ENCODE data around the gene FGGY. TPM values are rescaled to one million over a fixed set of nuclear protein-coding genes. Genes with fewer than 3 reads are reported as not detected.

Gene FGGY
- total RNA-seq, 1 experiment from 2014 or later, result 4.7 TPM

- no peak overlapping the region for H3K4me2 ChIP-seq (ENCODE audit: low read depth, low read length, poor library complexity, severe bottlenecking)
- no peak overlapping the region for H3K4me3 ChIP-seq (ENCODE audit: low read length)
- no peaks in the 10 kb centered on the region for H3K79me2 ChIP-seq (ENCODE audit: low read length)
- DNase-seq, result no peak
- no peaks in the 10 kb centered on the region for H3K36me3 ChIP-seq (ENCODE audit: insufficient read depth, low read length)
- H3K4me1 ChIP-seq (ENCODE audit: low read length), result no peaks in the 10 kb centered on the region
- no peaks in the 10 kb centered on the region for H4K20me1 ChIP-seq (ENCODE audit: insufficient read depth, low read depth, low read length)
- H3K9me2 ChIP-seq (replicated peaks; ENCODE audit: insufficient read depth, low read length), result no peaks in the 10 kb centered on the region; the same call in 1 of the 2 replicates
- H3K9me3 ChIP-seq (ENCODE audit: low read length), result no peaks in the 10 kb centered on the region
- H3K9ac ChIP-seq (ENCODE audit: low read length), result no peak overlapping the region
- H3K27ac ChIP-seq (ENCODE audit: low read length), result no peak overlapping the region
- H2AFZ ChIP-seq (ENCODE audit: low read length), result no peak overlapping the region
- no peaks in the 10 kb centered on the region for H3K27me3 ChIP-seq (ENCODE audit: low read length)
Observed at GRCh38 chr1:59520827-59521418, 224.0 kb downstream of the FGGY start.

- no peak overlapping the region for H2AFZ ChIP-seq (ENCODE audit: low read length)
- no peaks in the 10 kb centered on the region for H3K27me3 ChIP-seq (ENCODE audit: low read length)
- H3K4me2 ChIP-seq (ENCODE audit: low read depth, low read length, poor library complexity, severe bottlenecking), result no peak overlapping the region
- no peaks in the 10 kb centered on the region for H3K9me3 ChIP-seq (ENCODE audit: low read length)
- H3K4me1 ChIP-seq (ENCODE audit: low read length), result no peaks in the 10 kb centered on the region
- no peak overlapping the region for H3K9ac ChIP-seq (ENCODE audit: low read length)
- no peaks in the 10 kb centered on the region; the same call in 1 of the 2 replicates for H3K9me2 ChIP-seq (replicated peaks; ENCODE audit: insufficient read depth, low read length)
- H3K36me3 ChIP-seq (ENCODE audit: insufficient read depth, low read length), result no peaks in the 10 kb centered on the region
- H3K79me2 ChIP-seq (ENCODE audit: low read length), result no peaks in the 10 kb centered on the region
- no peak overlapping the region for H3K27ac ChIP-seq (ENCODE audit: low read length)
- no peaks in the 10 kb centered on the region for H4K20me1 ChIP-seq (ENCODE audit: insufficient read depth, low read depth, low read length)
- no peak for DNase-seq
- no peak overlapping the region for H3K4me3 ChIP-seq (ENCODE audit: low read length)
Observed at GRCh38 chr1:59521456-59521855, 224.6 kb downstream of the FGGY start.

GRCh38 chr1:59522925-59523505 is 226.1 kb downstream of the FGGY start:
- Histone ChIP-seq H3K79me2 (ENCODE audit: low read length) (no peaks in the 10 kb centered on the region), H3K27me3 (ENCODE audit: low read length) (no peaks in the 10 kb centered on the region), H3K4me3 (ENCODE audit: low read length) (no peak overlapping the region), H3K4me2 (ENCODE audit: low read depth, low read length, poor library complexity, severe bottlenecking) (no peak overlapping the region), H4K20me1 (ENCODE audit: insufficient read depth, low read depth, low read length) (no peaks in the 10 kb centered on the region), H3K9ac (ENCODE audit: low read length) (no peak overlapping the region), H3K27ac (ENCODE audit: low read length) (no peak overlapping the region), H2AFZ (ENCODE audit: low read length) (no peak overlapping the region), H3K4me1 (ENCODE audit: low read length) (no peaks in the 10 kb centered on the region), H3K9me3 (ENCODE audit: low read length) (no peaks in the 10 kb centered on the region), H3K36me3 (ENCODE audit: insufficient read depth, low read length) (no peaks in the 10 kb centered on the region), H3K9me2 (replicated peaks; ENCODE audit: insufficient read depth, low read length) (no peaks in the 10 kb centered on the region; the same call in 1 of the 2 replicates)
- DNase-seq, result no peak

GRCh38 chr1:59523745-59524450 is 227.0 kb downstream of the FGGY start:
- no peak for DNase-seq
- no peaks in the 10 kb centered on the region for H3K79me2 ChIP-seq (ENCODE audit: low read length)
- H3K36me3 ChIP-seq (ENCODE audit: insufficient read depth, low read length), result no peaks in the 10 kb centered on the region
- no peak overlapping the region for H3K9ac ChIP-seq (ENCODE audit: low read length)
- no peaks in the 10 kb centered on the region for H4K20me1 ChIP-seq (ENCODE audit: insufficient read depth, low read depth, low read length)
- H2AFZ ChIP-seq (ENCODE audit: low read length), result no peak overlapping the region
- H3K27ac ChIP-seq (ENCODE audit: low read length), result no peak overlapping the region
- no peak overlapping the region for H3K4me2 ChIP-seq (ENCODE audit: low read depth, low read length, poor library complexity, severe bottlenecking)
- no peaks in the 10 kb centered on the region for H3K27me3 ChIP-seq (ENCODE audit: low read length)
- no peaks in the 10 kb centered on the region for H3K9me3 ChIP-seq (ENCODE audit: low read length)
- no peaks in the 10 kb centered on the region for H3K4me1 ChIP-seq (ENCODE audit: low read length)
- no peak overlapping the region for H3K4me3 ChIP-seq (ENCODE audit: low read length)
- no peaks in the 10 kb centered on the region; the same call in 1 of the 2 replicates for H3K9me2 ChIP-seq (replicated peaks; ENCODE audit: insufficient read depth, low read length)

GRCh38 chr1:59526240-59526639 is 229.3 kb downstream of the FGGY start:
- no peak overlapping the region for H3K4me2 ChIP-seq (ENCODE audit: low read depth, low read length, poor library complexity, severe bottlenecking)
- H2AFZ ChIP-seq (ENCODE audit: low read length), result no peak overlapping the region
- H4K20me1 ChIP-seq (ENCODE audit: insufficient read depth, low read depth, low read length), result no peaks in the 10 kb centered on the region
- no peaks in the 10 kb centered on the region for H3K9me3 ChIP-seq (ENCODE audit: low read length)
- H3K4me1 ChIP-seq (ENCODE audit: low read length), result no peaks in the 10 kb centered on the region
- DNase-seq, result no peak
- H3K36me3 ChIP-seq (ENCODE audit: insufficient read depth, low read length), result no peaks in the 10 kb centered on the region
- H3K9ac ChIP-seq (ENCODE audit: low read length), result no peak overlapping the region
- no peak overlapping the region for H3K27ac ChIP-seq (ENCODE audit: low read length)
- no peaks in the 10 kb centered on the region for H3K27me3 ChIP-seq (ENCODE audit: low read length)
- no peak overlapping the region for H3K4me3 ChIP-seq (ENCODE audit: low read length)
- H3K9me2 ChIP-seq (replicated peaks; ENCODE audit: insufficient read depth, low read length), result no peaks in the 10 kb centered on the region
- no peaks in the 10 kb centered on the region for H3K79me2 ChIP-seq (ENCODE audit: low read length)

- H3K9me2 ChIP-seq (replicated peaks; ENCODE audit: insufficient read depth, low read length), result no peaks in the 10 kb centered on the region
- no peak overlapping the region for H3K27ac ChIP-seq (ENCODE audit: low read length)
Observed at GRCh38 chr1:59528471-59528870, 231.6 kb downstream of the FGGY start.

GRCh38 chr1:59528900-59529299 is 232.0 kb downstream of the FGGY start:
- DNase-seq, result peak; percentile 4
- H4K20me1 ChIP-seq (ENCODE audit: insufficient read depth, low read depth, low read length), result no peaks in the 10 kb centered on the region
- no peak overlapping the region for H2AFZ ChIP-seq (ENCODE audit: low read length)
- H3K4me3 ChIP-seq (ENCODE audit: low read length), result no peak overlapping the region
- H3K27me3 ChIP-seq (ENCODE audit: low read length), result no peaks in the 10 kb centered on the region
- no peaks in the 10 kb centered on the region for H3K9me2 ChIP-seq (replicated peaks; ENCODE audit: insufficient read depth, low read length)
- no peaks in the 10 kb centered on the region for H3K79me2 ChIP-seq (ENCODE audit: low read length)
- H3K9ac ChIP-seq (ENCODE audit: low read length), result no peak overlapping the region
- H3K4me1 ChIP-seq (ENCODE audit: low read length), result no peaks in the 10 kb centered on the region
- no peaks in the 10 kb centered on the region for H3K36me3 ChIP-seq (ENCODE audit: insufficient read depth, low read length)
- H3K4me2 ChIP-seq (ENCODE audit: low read depth, low read length, poor library complexity, severe bottlenecking), result no peak overlapping the region
- H3K9me3 ChIP-seq (ENCODE audit: low read length), result no peaks in the 10 kb centered on the region; the same call in 1 of the 2 replicates
- H3K27ac ChIP-seq (ENCODE audit: low read length), result no peak overlapping the region

More at GRCh38 chr1:59528471-59528870, 231.6 kb downstream of the FGGY start:
- DNase-seq, result peak; percentile 20
- H3K79me2 ChIP-seq (ENCODE audit: low read length), result no peaks in the 10 kb centered on the region
- H4K20me1 ChIP-seq (ENCODE audit: insufficient read depth, low read depth, low read length), result no peaks in the 10 kb centered on the region
- no peaks in the 10 kb centered on the region; the same call in 1 of the 2 replicates for H3K9me3 ChIP-seq (ENCODE audit: low read length)
- H3K4me1 ChIP-seq (ENCODE audit: low read length), result no peaks in the 10 kb centered on the region
- H2AFZ ChIP-seq (ENCODE audit: low read length), result no peak overlapping the region
- no peak overlapping the region for H3K9ac ChIP-seq (ENCODE audit: low read length)
- no peak overlapping the region for H3K4me2 ChIP-seq (ENCODE audit: low read depth, low read length, poor library complexity, severe bottlenecking)
- H3K36me3 ChIP-seq (ENCODE audit: insufficient read depth, low read length), result no peaks in the 10 kb centered on the region
- no peak overlapping the region for H3K4me3 ChIP-seq (ENCODE audit: low read length)
- no peaks in the 10 kb centered on the region for H3K27me3 ChIP-seq (ENCODE audit: low read length)

- no peak for DNase-seq
- no peak overlapping the region for H3K27ac ChIP-seq (ENCODE audit: low read length)
- H3K36me3 ChIP-seq (ENCODE audit: insufficient read depth, low read length), result no peaks in the 10 kb centered on the region
- H3K4me3 ChIP-seq (ENCODE audit: low read length), result no peak overlapping the region
- H3K79me2 ChIP-seq (ENCODE audit: low read length), result no peaks in the 10 kb centered on the region
- H3K9me3 ChIP-seq (ENCODE audit: low read length), result no peaks in the 10 kb centered on the region; the same call in 1 of the 2 replicates
- H3K27me3 ChIP-seq (ENCODE audit: low read length), result no peaks in the 10 kb centered on the region
- no peak overlapping the region for H3K9ac ChIP-seq (ENCODE audit: low read length)
- H3K4me1 ChIP-seq (ENCODE audit: low read length), result no peaks in the 10 kb centered on the region
- H3K9me2 ChIP-seq (replicated peaks; ENCODE audit: insufficient read depth, low read length), result no peaks in the 10 kb centered on the region
- H2AFZ ChIP-seq (ENCODE audit: low read length), result no peak overlapping the region
- no peaks in the 10 kb centered on the region for H4K20me1 ChIP-seq (ENCODE audit: insufficient read depth, low read depth, low read length)
- no peak overlapping the region for H3K4me2 ChIP-seq (ENCODE audit: low read depth, low read length, poor library complexity, severe bottlenecking)
Observed at GRCh38 chr1:59530119-59530518, 233.2 kb downstream of the FGGY start.
